Measurements from ENCODE around the gene NEMP1.

Gene NEMP1

GRCh38 chr12:57107456-57108155, 29.0 kb upstream of the NEMP1 start:
- no peak for DNase-seq

- no peak for DNase-seq
Measured at GRCh38 chr12:57106021-57106708, 27.6 kb upstream of the NEMP1 start.

- no peak for DNase-seq
Measured at GRCh38 chr12:57105011-57105753, 26.6 kb upstream of the NEMP1 start.

GRCh38 chr12:57104292-57104910, 25.8 kb upstream of the NEMP1 start:
- DNase-seq = no peak

- DNase-seq = no peak
Measured at GRCh38 chr12:57103856-57104255, 25.3 kb upstream of the NEMP1 start.

- DNase-seq = no peak
Measured at GRCh38 chr12:57101892-57102695, 23.5 kb upstream of the NEMP1 start.

- no peak for DNase-seq
Measured at GRCh38 chr12:57099766-57100165, 21.2 kb upstream of the NEMP1 start.

- no peak for DNase-seq
Measured at GRCh38 chr12:57099047-57099714, 20.6 kb upstream of the NEMP1 start.

- DNase-seq = no peak
Measured at GRCh38 chr12:57098546-57098945, 20.0 kb upstream of the NEMP1 start.

- DNase-seq = no peak
Measured at GRCh38 chr12:57097554-57097835, 18.9 kb upstream of the NEMP1 start.

- DNase-seq = no peak
Measured at GRCh38 chr12:57096748-57097553, 18.4 kb upstream of the NEMP1 start.

GRCh38 chr12:57096099-57096572, 17.5 kb upstream of the NEMP1 start:
- peak; percentile 91 for DNase-seq

GRCh38 chr12:57095440-57095839, 16.8 kb upstream of the NEMP1 start:
- DNase-seq = no peak

GRCh38 chr12:57094208-57095160, 15.9 kb upstream of the NEMP1 start:
- DNase-seq = no peak

GRCh38 chr12:57093415-57094207, 15.0 kb upstream of the NEMP1 start:
- no peak for DNase-seq

- no peak for DNase-seq
Measured at GRCh38 chr12:57092876-57093414, 14.4 kb upstream of the NEMP1 start.

GRCh38 chr12:57092529-57092862, 13.9 kb upstream of the NEMP1 start:
- no peak for DNase-seq

GRCh38 chr12:57091638-57092528, 13.3 kb upstream of the NEMP1 start:
- no peak for DNase-seq

Measured in NCI-H226 (cell line).